Hepatocyte (in vitro differentiated cells): ENCODE data around the gene MYH6. TPM values are rescaled to one million over a fixed set of nuclear protein-coding genes. Genes with fewer than 3 reads are reported as not detected.

Source experiments
- DNase-seq: peaks from one replicate; pipeline ENCODE4 v3.0.0-alpha.2; 2016; ENCODE audit warnings: low spot score
- H2AFZ ChIP-seq: fragments of 200-600 bp; sonication (generic); 2 replicates; pipeline ENCODE4 v1.6.0; 2016; ENCODE audit warnings: antibody characterized with exemption, mild to moderate bottlenecking
- H3K27ac ChIP-seq: fragments of 200-600 bp; sonication (generic); 2 replicates; pipeline ENCODE4 v1.5.1; 2016; ENCODE audit warnings: mild to moderate bottlenecking
- H3K27me3 ChIP-seq: fragments of 200-600 bp; sonication (generic); 2 replicates; pipeline ENCODE4 v1.6.1; 2016
- H3K36me3 ChIP-seq: fragments of 200-600 bp; sonication (generic); replicated peaks from 2 replicates; pipeline ENCODE4 v1.5.1; 2016; ENCODE audit warnings: low read depth; ENCODE audit not compliant: insufficient read depth
- H3K4me1 ChIP-seq: fragments of 200-600 bp; sonication (generic); 2 replicates; pipeline ENCODE4 v1.5.1; 2016; ENCODE audit warnings: mild to moderate bottlenecking, moderate library complexity; ENCODE audit not compliant: insufficient read depth
- H3K4me2 ChIP-seq: fragments of 200-600 bp; sonication (generic); 2 replicates; pipeline ENCODE4 v1.6.0; 2016
- H3K4me3 ChIP-seq: fragments of 200-600 bp; sonication (generic); 2 replicates; pipeline ENCODE4 v1.5.1; 2016; ENCODE audit warnings: mild to moderate bottlenecking
- H3K79me2 ChIP-seq: fragments of 200-600 bp; sonication (generic); 2 replicates; pipeline ENCODE4 v1.6.0; 2017; ENCODE audit warnings: mild to moderate bottlenecking
- H3K9me2 ChIP-seq: fragments of 200-600 bp; sonication (generic); replicated peaks from 2 replicates; pipeline ENCODE4 v1.6.0; 2017; ENCODE audit warnings: mild to moderate bottlenecking; ENCODE audit not compliant: insufficient read depth
- H3K9me3 ChIP-seq: fragments of 200-600 bp; sonication (generic); 2 replicates; pipeline ENCODE4 v1.5.1; 2016; ENCODE audit warnings: low read depth, mild to moderate bottlenecking
- H4K20me1 ChIP-seq: fragments of 200-600 bp; sonication (generic); 2 replicates; pipeline ENCODE4 v1.6.0; 2016; ENCODE audit warnings: mild to moderate bottlenecking; ENCODE audit not compliant: insufficient read depth, poor library complexity, severe bottlenecking
- EZH2 ChIP-seq: fragments of 200-600 bp; sonication (generic); IDR thresholded peaks from 2 replicates; pipeline ENCODE4 v1.6.1; 2016; ENCODE audit warnings: antibody characterized with exemption, mild to moderate bottlenecking, borderline replicate concordance
- EZH2phosphoT487 ChIP-seq: fragments of 200-600 bp; sonication (generic); IDR thresholded peaks from one replicate; pipeline ENCODE4 v1.6.1; 2018; ENCODE audit warnings: antibody characterized with exemption, mild to moderate bottlenecking, low read depth, moderate library complexity; ENCODE audit not compliant: unreplicated experiment, severe bottlenecking
- WGBS: methylation state at CpG from one replicate; pipeline ENCODE4 v1.1.6; 2016; ENCODE audit warnings: low lambda C conversion rate; ENCODE audit errors: missing lambda C conversion rate; 5-methylcytosine and 5-hydroxymethylcytosine counted together
- polyA plus RNA-seq: library from polyadenylated mRNA; unstranded; fragments of >200 nt; fragmentation: Nextera tagmentation; extraction: Ambion mirVana; gene quantifications from 2 replicates; pipeline ENCODE4 v1.2.1, GENCODE V29; 2016
- total RNA-seq: library from RNA; depleted of rRNA; stranded (reverse); fragments of >200 nt; gene quantifications from 2 replicates; pipeline ENCODE4 v1.2.3, GENCODE V29; 2014
- TF ChIP-seq, protein P1 (sequence below): fragments of 200-600 bp; sonication (generic); IDR thresholded peaks from 2 replicates; pipeline ENCODE4 v1.5.1; 2016; ENCODE audit warnings: antibody characterized with exemption, mild to moderate bottlenecking; ENCODE audit not compliant: poor library complexity

Gene MYH6
- total and polyA plus RNA-seq, 2 experiments from 2014 or later = 0.97 TPM; not detected in 1

DNA sequence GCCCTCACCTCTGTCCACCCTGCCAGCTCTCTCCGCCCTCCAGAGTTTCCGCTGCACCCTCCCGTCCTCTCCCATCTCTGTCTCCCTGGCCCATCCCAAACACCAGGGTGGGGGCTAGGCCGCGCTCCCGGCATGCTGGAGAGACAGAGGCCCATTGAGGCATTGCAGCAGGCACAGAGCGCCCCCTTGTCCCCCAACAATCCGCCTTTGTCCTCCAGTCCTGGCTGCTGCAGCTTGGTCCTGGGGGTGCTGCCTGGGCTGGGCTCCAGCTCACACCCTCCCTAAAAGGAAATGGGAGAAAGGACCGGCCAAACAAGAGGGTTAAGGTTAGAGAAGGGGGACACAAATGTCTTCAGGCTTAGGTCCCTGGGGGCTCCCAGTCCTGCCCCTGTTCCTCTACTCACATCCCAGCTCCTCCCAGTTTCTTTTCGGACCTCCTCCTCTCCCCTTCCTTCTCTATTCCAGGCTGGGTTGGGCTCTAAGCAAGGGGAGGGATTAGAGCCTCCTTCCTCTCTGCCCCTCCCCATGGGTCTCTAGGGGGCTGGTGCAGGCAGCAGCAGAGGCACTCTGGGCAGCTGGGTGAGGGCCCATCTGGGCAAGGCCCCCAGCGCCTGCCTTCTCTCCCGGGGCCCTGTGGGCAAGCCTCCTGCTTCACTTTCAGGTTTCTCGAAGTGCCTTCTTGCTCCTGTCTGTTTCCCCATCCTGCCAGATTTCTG, 31.4 kb downstream of the MYH6 start, which contains the start of gene CMTM5:
TSS of gene CMTM5 (plus strand) at position 565 of the 716 bp plus-strand sequence. CDS start 206 bp downstream, outside the sequence.
- no peaks in the 10 kb centered on the region for H4K20me1 ChIP-seq
- no peaks in the 10 kb centered on the region for H3K36me3 ChIP-seq
- WGBS = 64% methylated on average over 13 of the region's 13 CpGs
- no peaks in the 10 kb centered on the region for H3K79me2 ChIP-seq
- no peak within 1 kb of the TSS for H3K27ac ChIP-seq
- no peak within 1 kb of the TSS for H3K4me2 ChIP-seq
- H3K4me3 ChIP-seq = no peak within 1 kb of the TSS
- no peaks in the 10 kb centered on the region for H3K4me1 ChIP-seq
- no peaks in the 10 kb centered on the region for H3K9me2 ChIP-seq
- no peaks in the 10 kb centered on the region for H3K9me3 ChIP-seq
- H3K27me3 ChIP-seq = no peaks in the 10 kb centered on the region
- no peak within 1 kb of the TSS for H2AFZ ChIP-seq
- DNase-seq = no peak
- no peak for TF ChIP-seq EZH2
- TF ChIP-seq, protein P1, sequence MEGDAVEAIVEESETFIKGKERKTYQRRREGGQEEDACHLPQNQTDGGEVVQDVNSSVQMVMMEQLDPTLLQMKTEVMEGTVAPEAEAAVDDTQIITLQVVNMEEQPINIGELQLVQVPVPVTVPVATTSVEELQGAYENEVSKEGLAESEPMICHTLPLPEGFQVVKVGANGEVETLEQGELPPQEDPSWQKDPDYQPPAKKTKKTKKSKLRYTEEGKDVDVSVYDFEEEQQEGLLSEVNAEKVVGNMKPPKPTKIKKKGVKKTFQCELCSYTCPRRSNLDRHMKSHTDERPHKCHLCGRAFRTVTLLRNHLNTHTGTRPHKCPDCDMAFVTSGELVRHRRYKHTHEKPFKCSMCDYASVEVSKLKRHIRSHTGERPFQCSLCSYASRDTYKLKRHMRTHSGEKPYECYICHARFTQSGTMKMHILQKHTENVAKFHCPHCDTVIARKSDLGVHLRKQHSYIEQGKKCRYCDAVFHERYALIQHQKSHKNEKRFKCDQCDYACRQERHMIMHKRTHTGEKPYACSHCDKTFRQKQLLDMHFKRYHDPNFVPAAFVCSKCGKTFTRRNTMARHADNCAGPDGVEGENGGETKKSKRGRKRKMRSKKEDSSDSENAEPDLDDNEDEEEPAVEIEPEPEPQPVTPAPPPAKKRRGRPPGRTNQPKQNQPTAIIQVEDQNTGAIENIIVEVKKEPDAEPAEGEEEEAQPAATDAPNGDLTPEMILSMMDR = no peak
- no peak for TF ChIP-seq EZH2phosphoT487

DNA sequence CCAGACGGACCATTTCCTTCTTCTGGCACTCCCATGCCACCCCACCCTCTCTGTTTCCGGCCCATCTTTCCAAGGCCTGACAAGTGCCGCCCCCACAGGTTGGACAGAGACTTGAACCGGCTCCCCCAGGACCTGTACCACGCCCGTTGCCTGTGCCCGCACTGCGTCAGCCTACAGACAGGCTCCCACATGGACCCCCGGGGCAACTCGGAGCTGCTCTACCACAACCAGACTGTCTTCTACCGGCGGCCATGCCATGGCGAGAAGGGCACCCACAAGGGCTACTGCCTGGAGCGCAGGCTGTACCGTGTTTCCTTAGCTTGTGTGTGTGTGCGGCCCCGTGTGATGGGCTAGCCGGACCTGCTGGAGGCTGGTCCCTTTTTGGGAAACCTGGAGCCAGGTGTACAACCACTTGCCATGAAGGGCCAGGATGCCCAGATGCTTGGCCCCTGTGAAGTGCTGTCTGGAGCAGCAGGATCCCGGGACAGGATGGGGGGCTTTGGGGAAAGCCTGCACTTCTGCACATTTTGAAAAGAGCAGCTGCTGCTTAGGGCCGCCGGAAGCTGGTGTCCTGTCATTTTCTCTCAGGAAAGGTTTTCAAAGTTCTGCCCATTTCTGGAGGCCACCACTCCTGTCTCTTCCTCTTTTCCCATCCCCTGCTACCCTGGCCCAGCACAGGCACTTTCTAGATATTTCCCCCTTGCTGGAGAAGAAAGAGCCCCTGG, 32.4 kb downstream of the MYH6 start:
- Histone ChIP-seq H3K36me3 (no peaks in the 10 kb centered on the region), H3K4me1 (no peaks in the 10 kb centered on the region), H3K79me2 (no peaks in the 10 kb centered on the region), H3K27me3 (no peaks in the 10 kb centered on the region), H3K4me2 (no peak overlapping the region), H3K4me3 (no peak overlapping the region), H4K20me1 (no peaks in the 10 kb centered on the region), H3K9me2 (no peaks in the 10 kb centered on the region), H3K27ac (no peak overlapping the region), H2AFZ (no peak overlapping the region), H3K9me3 (no peaks in the 10 kb centered on the region)
- TF ChIP-seq EZH2 (no peak), EZH2phosphoT487 (no peak)
- TF ChIP-seq, protein P1 = no peak
- DNase-seq = no peak
- 94% methylated on average over 21 of the region's 21 CpGs for WGBS

DNA sequence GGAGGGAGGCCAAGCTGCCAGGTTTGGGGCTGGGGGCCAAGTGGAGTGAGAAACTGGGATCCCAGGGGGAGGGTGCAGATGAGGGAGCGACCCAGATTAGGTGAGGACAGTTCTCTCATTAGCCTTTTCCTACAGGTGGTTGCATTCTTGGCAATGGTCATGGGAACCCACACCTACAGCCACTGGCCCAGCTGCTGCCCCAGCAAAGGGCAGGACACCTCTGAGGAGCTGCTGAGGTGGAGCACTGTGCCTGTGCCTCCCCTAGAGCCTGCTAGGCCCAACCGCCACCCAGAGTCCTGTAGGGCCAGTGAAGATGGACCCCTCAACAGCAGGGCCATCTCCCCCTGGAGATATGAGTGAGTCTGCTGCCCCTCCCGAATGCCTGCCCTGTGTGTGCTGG, 35.0 kb downstream of the MYH6 start:
- Histone ChIP-seq H3K27me3 (no peaks in the 10 kb centered on the region), H3K27ac (no peak overlapping the region), H2AFZ (no peak overlapping the region), H3K4me1 (no peaks in the 10 kb centered on the region), H3K4me3 (no peak overlapping the region), H3K79me2 (no peaks in the 10 kb centered on the region), H3K4me2 (no peak overlapping the region), H4K20me1 (no peaks in the 10 kb centered on the region), H3K9me2 (no peaks in the 10 kb centered on the region), H3K9me3 (no peaks in the 10 kb centered on the region), H3K36me3 (no peaks in the 10 kb centered on the region)
- no peak for DNase-seq
- WGBS = 87% methylated on average over 3 of the region's 3 CpGs
- TF ChIP-seq, protein P1 = no peak
- no peak for TF ChIP-seq EZH2phosphoT487
- no peak for TF ChIP-seq EZH2
